GM19238 (cell line): ENCODE measurements around the gene ANTXR1.

Source experiments
- DNase-seq: peaks from one replicate; pipeline ENCODE4 v3.0.0; 2011; ENCODE audit warnings: low spot score; ENCODE audit not compliant: insufficient read length

The ANTXR1 gene

GRCh38 chr2:69269330-69269729 is 256.4 kb downstream of the ANTXR1 start:
- no peak for DNase-seq

GRCh38 chr2:69271831-69272257 is 258.9 kb downstream of the ANTXR1 start:
- DNase-seq: no peak

- DNase-seq: no peak
Measured at GRCh38 chr2:69272803-69273471, 260.0 kb downstream of the ANTXR1 start.

GRCh38 chr2:69275490-69275889 is 262.5 kb downstream of the ANTXR1 start:
- no peak for DNase-seq

GRCh38 chr2:69278366-69278765 is 265.4 kb downstream of the ANTXR1 start:
- no peak for DNase-seq

GRCh38 chr2:69279211-69279610 is 266.2 kb downstream of the ANTXR1 start:
- no peak for DNase-seq

- DNase-seq: no peak
Measured at GRCh38 chr2:69279931-69280681, 267.1 kb downstream of the ANTXR1 start.

GRCh38 chr2:69280796-69281412 is 267.9 kb downstream of the ANTXR1 start:
- no peak for DNase-seq

- DNase-seq: no peak
Measured at GRCh38 chr2:69285379-69285894, 272.5 kb downstream of the ANTXR1 start.

GRCh38 chr2:69287544-69287943 is 274.6 kb downstream of the ANTXR1 start:
- no peak for DNase-seq

GRCh38 chr2:69288429-69288828 is 275.4 kb downstream of the ANTXR1 start:
- no peak for DNase-seq

- no peak for DNase-seq
Measured at GRCh38 chr2:69291004-69291650, 278.1 kb downstream of the ANTXR1 start.

GRCh38 chr2:69291721-69292120 is 278.7 kb downstream of the ANTXR1 start:
- DNase-seq: no peak

- no peak for DNase-seq
Measured at GRCh38 chr2:69292256-69292655, 279.3 kb downstream of the ANTXR1 start.

- no peak for DNase-seq
Measured at GRCh38 chr2:69296421-69296820, 283.4 kb downstream of the ANTXR1 start.

- DNase-seq: no peak
Measured at GRCh38 chr2:69297216-69297615, 284.2 kb downstream of the ANTXR1 start.

- no peak for DNase-seq
Measured at GRCh38 chr2:69298261-69298660, 285.3 kb downstream of the ANTXR1 start.

- no peak for DNase-seq
Measured at GRCh38 chr2:69298862-69299261, 285.9 kb downstream of the ANTXR1 start.
